IPS-18c (cell line): ENCODE results near the gene RBM22.
A peak's percentile ranks its signal among the peaks of the same experiment; 100 is the strongest.

Experiments
- H3K4me3 ChIP-seq: 2 replicates; pipeline ENCODE4 v1.7.0; 2013; ENCODE audit warnings: low read depth, mild to moderate bottlenecking, low read length, moderate library complexity; ENCODE audit not compliant: insufficient read depth
- H3K9me3 ChIP-seq: one replicate; pipeline ENCODE4 v1.6.1; 2013; ENCODE audit warnings: mild to moderate bottlenecking, low read length, moderate library complexity; ENCODE audit not compliant: control insufficient read depth, insufficient read depth

Gene RBM22

DNA sequence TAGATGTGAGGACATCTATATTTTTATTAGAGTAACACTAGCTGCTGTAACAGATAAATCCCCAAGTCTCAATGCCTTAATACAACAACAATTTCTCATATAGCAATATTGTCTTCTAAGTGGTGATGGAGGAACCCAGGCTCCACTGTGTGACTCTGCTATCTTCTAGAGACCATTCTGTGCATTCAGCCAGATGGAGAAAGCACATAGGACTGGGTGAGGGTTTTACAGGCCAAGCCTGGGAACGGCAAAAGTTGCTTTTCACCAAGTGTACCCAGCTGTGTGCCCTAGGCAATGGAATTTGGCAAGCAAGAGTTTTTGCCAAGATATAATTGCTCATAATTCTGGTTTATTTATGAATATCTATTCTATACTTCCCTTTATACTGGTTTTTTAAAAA lies 11.7 kb downstream of the RBM22 start:
- Histone ChIP-seq H3K9me3 (no peaks in the 10 kb centered on the region), H3K4me3 (no peak overlapping the region)

GRCh38 chr5:150676578-150676977 lies 24.3 kb downstream of the RBM22 start:
- no peak overlapping the region for H3K4me3 ChIP-seq
- H3K9me3 ChIP-seq: no peaks in the 10 kb centered on the region

- no peaks in the 10 kb centered on the region for H3K9me3 ChIP-seq
- H3K4me3 ChIP-seq: no peak overlapping the region
These were observed 25.8 kb downstream of the RBM22 start for GRCh38 chr5:150675069-150675468.

GRCh38 chr5:150674341-150674821 lies 26.5 kb downstream of the RBM22 start:
- no peaks in the 10 kb centered on the region for H3K9me3 ChIP-seq

DNA sequence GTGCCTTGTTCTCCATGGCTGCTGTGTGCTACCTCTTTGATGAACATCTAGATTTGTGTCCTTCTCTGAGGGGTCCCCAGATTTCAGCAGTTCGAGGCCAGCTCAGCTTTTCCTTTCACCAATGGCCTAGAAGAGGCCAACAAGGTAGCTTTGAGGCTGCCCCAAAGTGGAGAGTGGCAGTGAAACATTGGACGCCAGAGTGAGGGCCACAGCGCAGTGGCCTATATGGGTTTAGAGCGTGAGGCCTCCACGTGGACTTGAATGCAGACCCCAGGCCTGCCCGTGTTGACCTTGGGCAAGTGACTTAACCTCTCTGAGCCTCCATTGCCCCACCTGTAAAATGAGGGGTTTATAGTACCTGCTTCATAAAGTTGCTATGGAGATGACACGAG lies 28.0 kb downstream of the RBM22 start:
- Histone ChIP-seq H3K9me3 (no peaks in the 10 kb centered on the region), H3K4me3 (peak overlapping the region; percentile 90)

More at GRCh38 chr5:150674341-150674821, 26.5 kb downstream of the RBM22 start:
- no peak overlapping the region for H3K4me3 ChIP-seq

DNA sequence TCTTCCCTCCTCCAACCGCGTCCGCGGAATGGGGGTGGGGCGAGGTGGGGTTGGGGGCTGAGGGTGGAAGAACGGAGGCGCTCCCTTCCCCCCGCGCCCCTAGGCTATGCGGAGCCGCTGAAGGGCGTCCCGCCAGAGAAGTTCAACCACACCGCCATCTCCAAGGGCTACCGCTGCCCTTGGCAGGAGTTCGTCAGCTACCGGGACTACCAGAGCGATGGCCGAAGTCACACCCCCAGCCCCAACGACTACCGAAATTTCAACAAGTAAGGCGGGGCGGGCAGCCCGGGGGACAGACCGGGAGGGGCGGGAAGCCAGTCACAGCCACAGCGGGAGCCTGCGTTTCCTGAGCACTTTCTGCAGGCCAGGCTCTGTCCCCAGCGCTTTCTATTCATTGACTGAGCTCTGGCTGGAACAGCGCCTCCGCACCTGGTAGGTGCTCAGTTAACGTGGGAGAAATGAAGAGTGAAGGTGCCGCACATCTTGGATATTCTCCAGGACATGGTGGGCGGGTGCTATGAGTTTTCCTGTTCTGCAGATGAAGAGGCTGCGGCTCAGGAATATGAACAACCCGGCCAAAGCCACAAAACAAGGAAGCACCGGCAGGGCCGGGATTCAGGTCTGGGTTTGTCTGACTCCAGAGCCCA lies 28.5 kb downstream of the RBM22 start:
- no peaks in the 10 kb centered on the region for H3K9me3 ChIP-seq
- H3K4me3 ChIP-seq: peak overlapping the region; percentile 90

GRCh38 chr5:150671509-150672236 lies 29.2 kb downstream of the RBM22 start:
- Histone ChIP-seq H3K4me3 (peak overlapping the region; percentile 90), H3K9me3 (no peaks in the 10 kb centered on the region)

DNA sequence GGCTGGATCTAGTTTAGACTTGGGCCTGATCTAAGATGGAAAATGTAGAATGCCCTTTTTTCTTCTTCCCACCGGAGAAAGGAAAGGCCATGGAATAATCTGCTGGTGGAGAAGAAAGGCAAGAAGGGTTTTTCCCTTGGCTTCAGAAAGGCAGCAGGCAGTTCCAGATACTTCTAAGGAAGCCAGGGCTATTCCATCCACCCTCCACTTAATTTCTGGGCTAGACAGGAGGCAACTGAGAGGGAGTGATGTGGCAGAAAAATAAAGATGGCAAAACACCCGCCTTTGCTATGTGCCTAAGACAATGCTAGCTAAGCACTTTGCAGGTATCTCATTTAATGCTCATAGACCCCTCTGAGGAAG lies 29.9 kb downstream of the RBM22 start:
- H3K4me3 ChIP-seq: peak overlapping the region; percentile 90

GRCh38 chr5:150670275-150670947 lies 30.5 kb downstream of the RBM22 start:
- H3K9me3 ChIP-seq: no peaks in the 10 kb centered on the region
- H3K4me3 ChIP-seq: no peak overlapping the region; the same call in 1 of the 2 replicates

More for the DNA sequence above, 29.9 kb downstream of the RBM22 start:
- H3K9me3 ChIP-seq: no peaks in the 10 kb centered on the region

GRCh38 chr5:150665044-150665443 lies 35.8 kb downstream of the RBM22 start:
- H3K9me3 ChIP-seq: no peaks in the 10 kb centered on the region
- no peak overlapping the region for H3K4me3 ChIP-seq

- Histone ChIP-seq H3K9me3 (no peaks in the 10 kb centered on the region), H3K4me3 (no peak overlapping the region)
These were observed 36.9 kb downstream of the RBM22 start for GRCh38 chr5:150663936-150664335.

DNA sequence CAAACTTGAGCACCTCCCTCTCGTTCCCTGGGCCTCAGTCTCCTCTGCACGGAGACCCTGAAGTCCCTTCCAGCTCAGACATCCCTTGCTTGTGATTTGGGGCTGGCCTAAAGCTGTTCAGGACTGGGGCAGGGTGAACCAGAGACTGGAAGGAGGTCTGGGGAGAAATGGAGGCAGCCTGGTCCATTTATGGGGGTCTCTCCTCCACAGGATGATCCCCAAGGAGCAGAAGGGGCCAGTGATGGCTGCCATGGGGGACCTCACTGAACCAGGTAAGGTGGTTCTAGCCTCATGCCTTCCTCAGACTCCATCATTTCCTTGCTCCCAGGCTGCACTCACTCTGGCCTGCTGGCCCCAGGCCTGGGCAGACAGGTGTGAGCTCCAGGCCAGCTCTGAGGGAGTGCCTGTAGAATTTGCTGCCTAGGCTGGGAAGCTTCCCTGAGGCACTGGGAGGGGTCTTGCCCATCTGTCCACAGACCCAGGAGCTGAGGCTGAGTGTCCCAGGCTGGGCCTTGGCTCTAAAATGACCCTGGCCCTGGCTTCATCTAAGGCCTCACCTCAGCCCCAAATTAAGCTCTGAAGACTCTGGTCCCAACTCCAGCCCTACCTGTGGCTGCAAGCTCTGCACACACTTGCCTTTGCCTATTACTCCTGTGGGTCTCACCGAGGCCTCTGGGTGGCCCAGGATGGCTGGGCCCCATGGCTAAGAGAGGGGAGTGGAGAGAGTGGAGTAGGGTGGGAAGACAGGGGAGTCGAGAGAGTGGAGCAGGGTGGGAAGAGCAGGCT lies 37.9 kb downstream of the RBM22 start:
- Histone ChIP-seq H3K4me3 (no peak overlapping the region), H3K9me3 (no peaks in the 10 kb centered on the region)

DNA sequence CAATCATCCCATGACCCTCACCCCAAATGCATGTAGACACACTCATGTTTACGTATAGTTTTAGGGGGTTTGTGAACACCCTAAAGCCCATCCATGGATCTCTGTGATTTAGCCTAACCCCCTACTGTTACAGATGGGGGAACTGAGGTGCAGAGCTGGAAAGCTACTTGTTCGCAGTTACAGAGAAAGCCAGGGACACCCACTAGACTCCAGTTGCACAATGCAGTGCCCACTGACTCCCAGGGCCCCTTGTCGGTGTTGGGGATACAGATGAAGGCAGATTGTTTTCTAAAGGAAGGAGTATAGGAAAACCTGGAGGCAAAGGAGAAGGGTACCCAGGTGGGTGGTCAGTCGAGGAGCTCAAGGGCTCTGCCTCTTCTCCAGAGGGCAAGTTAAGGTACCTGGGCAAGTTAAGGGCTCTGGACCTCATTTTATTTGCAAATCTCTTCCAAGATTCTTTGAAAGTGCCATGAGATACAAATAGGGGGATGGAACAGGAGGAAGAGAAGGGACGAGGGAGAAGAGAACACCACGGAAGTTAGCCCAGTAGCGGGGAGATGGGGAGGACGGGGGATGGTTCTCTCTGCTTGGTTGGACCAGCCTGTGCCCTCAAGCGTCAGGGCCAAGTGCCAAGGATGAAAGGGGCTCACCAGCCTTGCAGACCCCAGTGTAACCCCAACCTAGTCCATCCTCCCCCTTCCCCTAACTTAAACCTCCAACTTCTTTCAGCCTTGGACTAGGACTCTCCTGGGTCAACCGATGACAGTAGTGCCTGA lies 38.9 kb downstream of the RBM22 start:
- Histone ChIP-seq H3K4me3 (no peak overlapping the region), H3K9me3 (no peaks in the 10 kb centered on the region)

- no peaks in the 10 kb centered on the region for H3K9me3 ChIP-seq
- H3K4me3 ChIP-seq: no peak within 1 kb of the TSS; the same call in 1 of the 2 replicates
These were observed 39.8 kb downstream of the RBM22 start, which contains the start of gene MYOZ3 for GRCh38 chr5:150661086-150661485. MYOZ3 (plus strand) TSS chr5:150661251; CDS start chr5:150662942, 1,691 bp downstream.

GRCh38 chr5:150660108-150660831 lies 40.6 kb downstream of the RBM22 start:
- Histone ChIP-seq H3K9me3 (no peaks in the 10 kb centered on the region), H3K4me3 (no peak overlapping the region; the same call in 1 of the 2 replicates)
